Stimulated activated CD8-positive, alpha-beta memory T cell treated with anti-CD3 and anti-CD28 coated beads, Interleukin-7, amount 100 ng/mL, for 24 hours (primary cell): ENCODE data around the gene BABAM1.
"Not testable (repeated sequence)": the region's sequence is repeated elsewhere in the genome, so short reads cannot be mapped to it uniquely, and the experiment has no call there.

Experiments
- DNase-seq: peaks from one replicate; pipeline ENCODE4 v3.0.0-alpha.2; 2020; ENCODE audit warnings: low read depth

BABAM1 gene

DNA sequence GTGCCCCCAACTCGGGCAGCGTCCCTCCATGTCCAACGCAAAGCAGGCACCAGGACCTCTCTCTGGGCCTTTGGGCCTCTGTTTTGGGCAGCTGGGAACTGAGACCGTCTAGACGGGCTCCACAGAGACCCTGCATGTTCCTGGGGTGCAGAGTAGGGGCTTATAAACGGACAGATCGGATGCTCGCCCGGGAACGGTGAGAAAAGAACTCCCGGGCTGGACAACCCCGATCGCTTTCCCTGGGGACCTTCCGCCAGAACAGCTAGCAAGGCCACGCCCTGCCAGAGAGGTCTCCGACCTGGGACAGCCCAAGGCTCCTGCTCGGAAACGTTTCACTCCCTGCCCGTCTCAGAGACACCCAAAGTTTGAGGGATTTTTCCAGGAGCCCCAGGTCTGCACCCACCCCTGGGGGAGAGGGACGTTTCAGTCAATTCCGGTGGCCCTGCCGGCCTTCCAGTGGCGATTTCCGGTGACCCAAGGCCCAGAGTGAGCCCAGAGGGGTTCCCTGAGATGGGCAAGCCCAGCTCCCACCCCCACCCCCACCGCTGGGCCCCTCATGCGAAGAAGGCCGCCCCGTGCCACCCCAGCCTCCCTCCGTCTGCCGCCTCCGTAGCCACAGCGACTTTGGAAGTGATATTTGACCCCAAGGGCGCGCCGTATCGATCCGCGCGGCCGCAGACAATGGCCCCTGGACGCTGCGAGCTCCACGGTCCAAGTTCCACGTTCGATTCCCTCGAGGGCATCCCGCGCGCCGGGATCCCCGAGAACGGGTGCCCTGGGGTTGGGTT lies 23.2 kb upstream of the BABAM1 start:
- DNase-seq = no peak

DNA sequence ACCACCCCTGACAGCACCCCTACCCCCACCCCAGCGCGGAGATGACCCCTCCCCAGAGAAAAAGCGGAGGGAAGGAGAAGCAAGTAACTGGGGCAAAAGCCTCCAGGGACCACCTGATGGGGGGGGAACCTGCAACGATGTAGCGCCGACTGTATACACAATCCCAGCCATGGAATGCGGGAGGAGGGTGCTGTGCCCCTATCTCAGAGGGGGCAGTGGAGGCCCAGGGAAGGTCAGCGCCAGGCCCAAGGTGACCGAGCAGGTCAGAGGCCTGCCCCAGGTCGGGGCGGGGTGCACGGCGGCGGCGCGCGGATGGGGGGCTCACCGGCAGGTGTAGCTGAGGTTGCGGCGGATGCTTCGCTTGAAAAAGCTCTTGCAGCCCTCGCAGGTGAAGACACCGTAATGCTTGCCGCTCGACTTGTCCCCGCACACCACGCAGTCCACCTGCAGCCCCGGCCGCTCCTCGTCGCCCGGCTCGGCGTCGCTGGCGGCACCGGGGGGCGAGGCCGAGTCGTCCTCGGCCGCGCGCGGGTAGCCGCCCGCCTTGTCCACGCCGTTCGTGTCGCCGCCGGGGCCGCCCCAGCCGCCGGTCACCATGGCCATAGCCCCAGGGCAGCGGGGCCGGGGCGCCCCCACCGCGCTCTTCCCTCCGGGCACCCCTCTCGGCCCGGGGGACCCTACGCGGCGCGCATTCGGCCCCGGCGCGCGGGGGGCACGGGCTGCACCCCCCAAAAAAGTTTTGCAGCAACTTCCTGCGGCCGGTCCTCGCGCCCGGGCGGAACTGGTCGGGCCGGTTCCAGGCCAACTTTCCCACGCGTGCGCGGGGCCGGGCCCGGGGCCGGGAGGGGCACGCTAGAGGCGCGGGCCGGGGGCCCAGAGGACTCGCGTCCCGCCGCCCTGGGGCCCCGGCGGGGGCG lies 22.4 kb upstream of the BABAM1 start:
- DNase-seq = no peak

DNA sequence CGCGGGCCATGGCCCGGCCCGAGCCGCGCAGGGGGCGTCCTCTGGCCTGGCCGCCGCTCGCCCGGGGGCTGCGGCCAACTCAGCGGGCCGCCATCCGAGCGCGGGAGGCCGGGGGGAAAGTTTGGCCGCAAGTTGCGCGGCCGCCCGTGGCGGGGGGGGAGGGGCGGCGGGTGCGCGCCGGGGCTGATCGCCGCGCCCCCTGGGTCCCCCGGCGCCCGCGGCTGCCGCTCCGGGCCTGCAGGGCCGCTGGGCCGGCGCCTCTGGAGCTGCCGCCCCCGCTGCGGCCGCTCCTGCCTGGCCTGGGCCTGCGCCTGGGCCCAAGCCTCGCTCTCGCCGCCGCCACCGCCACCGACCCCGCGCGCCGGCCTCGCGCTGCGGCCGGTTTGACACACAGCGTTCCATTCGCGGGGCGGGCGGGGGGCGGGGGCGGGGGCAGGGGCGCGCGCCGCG lies 21.7 kb upstream of the BABAM1 start, which contains the start of gene NR2F6:
Gene NR2F6, minus strand, starts transcription at position 385 of the 450 bp plus-strand sequence. CDS start 699 bp downstream, outside the sequence.
- no peak for DNase-seq

DNA sequence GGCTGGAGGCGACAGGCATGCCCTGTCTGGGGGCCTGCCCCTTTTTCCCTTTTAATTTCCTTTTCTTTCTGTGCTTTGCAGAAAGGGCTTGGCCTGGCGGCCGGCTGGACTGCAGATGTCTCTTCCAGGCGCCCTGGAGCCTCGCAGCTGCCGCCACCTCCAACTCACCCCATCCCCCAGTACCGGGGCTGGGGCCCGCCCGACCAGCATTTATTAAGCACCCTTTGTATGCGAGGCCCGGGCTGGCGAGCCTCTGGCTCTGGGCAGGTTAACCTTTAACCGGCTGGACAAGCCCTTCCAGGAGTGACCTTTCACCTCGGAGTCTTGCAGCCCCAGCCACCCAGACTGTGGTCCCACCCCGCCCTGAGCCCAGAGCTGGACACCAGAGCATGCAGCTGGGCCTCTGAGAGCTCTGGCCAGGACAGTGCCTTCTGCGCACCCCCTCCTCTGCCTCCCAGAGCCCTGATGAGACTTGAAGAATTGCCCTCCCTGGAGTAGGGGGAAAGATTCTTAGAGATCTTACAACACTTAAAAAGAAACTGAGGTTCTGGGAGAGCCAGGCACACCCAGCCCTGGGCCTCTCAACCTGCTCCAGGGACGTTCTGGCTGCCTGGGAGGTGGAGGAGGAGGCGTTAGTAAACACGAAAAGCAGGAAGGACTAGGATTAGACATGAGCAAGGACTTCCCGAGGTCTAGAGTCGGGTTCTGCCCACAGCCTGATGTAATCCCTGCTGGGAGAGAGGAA lies 20.4 kb upstream of the BABAM1 start:
- DNase-seq = no peak

DNA sequence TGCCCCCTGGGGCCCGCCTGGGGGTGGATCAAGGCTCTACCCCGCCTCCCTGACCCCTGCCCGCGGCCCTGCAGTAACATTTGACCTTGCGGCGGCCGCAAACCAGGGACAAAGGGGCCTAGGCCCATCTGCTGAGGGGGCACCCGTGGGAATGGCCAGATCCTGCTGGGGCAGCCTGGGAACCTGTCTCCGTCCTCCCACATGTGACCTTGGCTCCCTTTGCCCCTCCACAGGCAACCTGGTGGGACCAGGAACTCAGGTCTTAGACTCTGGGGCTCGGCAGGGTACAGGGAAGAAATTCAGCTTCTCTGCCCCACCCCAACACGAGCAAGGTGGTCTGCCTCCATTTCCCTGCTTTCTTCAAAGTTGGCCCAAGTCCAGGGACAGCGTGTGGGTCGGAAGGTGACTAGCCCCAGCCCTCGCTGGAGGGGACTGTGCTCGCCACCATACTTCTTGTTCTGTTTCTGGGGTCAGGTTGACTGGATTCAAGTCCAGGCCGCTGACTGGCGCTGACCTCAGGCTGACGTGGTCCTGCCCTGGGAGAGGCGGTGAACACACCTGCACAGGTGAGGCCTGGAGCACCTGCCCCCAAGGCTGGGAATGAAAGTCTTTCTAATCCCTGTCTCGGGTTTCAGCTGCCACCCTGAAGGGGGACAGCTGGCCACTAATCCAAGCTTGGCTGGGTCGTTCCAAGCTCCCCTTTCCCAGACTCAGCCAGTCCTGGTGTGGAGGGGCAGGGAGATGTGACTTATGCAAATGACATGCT lies 19.0 kb upstream of the BABAM1 start:
- DNase-seq = no peak

DNA sequence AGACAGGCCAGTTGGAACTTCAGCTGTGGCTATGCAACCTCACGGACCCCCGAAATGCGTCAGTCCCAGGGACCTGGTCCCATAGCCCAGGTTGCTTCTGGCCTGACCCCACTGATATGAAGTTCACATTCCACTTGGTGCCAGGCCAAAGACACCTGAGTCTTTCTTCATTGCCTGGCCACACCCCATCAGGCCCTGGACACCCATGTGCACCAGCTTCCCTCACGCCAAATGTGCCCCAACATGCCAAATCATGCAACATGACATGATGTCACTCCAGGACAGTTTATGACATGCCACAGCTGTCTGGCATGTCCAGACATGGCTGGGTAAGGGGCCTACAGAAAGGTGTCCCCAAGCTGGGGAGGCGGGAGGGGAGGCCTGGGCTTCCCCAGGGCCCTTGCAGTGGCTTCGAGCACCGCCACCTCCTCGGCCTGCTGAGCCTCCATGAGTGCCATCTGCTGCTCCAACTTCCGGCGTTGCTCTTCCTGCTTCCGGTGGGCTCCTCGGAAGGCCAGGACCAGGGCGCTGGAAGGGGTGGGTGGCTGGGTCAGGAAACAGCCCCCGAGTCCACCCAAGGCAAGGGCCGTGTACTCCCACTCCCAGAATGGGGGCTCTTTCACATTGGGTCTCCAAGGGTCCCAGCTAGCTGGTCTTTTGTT lies 17.2 kb upstream of the BABAM1 start:
- no peak for DNase-seq

DNA sequence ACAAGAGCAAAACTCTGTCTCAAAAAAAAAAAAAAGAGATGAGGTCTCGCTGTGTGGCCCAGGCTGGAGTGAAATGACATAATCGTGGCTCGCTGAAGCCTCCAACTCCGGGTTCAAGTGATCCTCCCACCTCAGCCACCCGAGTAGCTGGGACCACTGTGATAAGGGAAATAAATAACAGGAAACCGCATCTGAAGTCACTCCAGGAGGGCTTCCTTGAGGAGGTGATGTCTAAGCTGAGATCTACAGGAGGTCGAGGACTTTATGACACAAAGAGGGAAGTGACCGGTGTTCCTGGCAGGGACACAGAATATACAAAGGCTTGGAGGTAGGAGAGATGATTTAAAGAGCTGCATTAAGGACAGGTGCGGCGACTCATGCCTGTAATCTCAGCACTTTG lies 12.6 kb upstream of the BABAM1 start:
- no peak for DNase-seq

DNA sequence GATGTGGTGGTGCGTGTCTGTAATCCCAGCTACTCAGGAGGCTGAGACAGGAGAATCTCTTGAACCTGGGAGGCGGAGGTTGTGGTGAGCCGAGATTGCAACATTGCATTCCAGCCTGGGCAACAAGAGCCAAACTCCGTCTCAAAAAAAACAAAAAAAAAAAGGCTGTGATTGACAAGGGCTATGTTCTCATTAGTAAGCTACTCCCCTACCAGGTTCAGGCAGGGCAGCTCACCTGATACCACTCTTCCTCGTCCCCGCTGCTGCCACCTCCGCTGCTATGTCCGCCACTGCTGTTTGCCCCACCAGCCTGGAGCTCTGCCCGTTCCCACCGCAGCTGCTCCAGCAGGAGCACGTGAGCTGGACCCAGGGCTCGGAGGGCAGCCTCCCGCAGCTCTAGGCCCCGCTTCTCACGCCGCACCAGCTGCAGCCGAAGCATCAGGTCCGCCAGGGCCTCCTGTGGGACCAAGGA lies 12.1 kb upstream of the BABAM1 start:
- no peak for DNase-seq

DNA sequence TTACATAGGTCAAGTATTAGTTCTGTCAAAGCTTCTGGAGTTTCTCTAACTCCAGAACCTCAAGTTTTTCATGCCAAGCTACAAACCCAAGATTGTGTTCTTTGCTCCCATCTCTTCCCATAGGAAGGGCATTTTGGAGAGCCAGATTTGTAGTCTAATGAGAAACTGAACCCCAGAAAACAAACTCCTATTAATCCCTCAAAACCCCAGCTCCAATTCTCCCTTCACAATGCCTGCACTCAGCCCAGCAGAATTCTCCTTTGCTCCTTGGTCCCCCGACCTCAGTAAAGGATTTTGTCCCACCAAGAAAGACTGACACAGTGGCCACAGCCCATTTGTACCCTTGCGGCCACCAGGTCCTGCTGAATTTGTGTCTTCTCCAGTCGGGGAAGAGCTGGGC lies 11.1 kb upstream of the BABAM1 start:
- no peak for DNase-seq

DNA sequence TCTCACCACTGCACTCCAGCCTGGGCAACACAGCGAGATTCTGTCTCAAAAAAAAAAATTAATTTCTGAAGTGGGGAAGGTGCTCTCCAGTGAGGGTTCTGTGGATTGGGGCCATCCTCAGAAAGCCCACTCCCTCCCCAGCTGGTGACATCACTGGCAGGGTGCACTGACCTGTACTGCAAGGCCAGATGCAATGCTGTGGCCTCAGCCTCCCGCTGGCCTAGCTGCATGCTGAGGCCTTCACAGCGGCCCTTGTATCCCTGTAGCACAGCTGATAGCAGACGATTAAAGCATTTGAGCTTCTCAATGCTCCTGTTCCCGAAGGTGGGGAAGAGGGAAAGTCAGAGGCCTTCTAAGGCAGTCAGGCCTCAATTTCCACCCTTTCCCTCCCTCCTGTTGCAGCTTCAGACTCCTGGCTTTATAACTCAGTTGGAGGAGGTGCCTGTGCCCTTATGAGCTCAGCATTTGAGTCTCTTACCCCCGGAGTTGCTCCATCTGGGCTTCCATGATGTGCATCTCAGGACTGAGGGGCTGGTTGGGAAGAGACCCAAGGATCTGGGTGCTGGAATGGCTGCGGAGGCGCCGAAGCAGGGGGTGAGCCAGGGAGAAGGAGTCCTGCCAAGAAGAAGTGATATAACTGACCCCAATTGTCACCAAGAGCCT lies 8.0 kb upstream of the BABAM1 start:
- DNase-seq = no peak

DNA sequence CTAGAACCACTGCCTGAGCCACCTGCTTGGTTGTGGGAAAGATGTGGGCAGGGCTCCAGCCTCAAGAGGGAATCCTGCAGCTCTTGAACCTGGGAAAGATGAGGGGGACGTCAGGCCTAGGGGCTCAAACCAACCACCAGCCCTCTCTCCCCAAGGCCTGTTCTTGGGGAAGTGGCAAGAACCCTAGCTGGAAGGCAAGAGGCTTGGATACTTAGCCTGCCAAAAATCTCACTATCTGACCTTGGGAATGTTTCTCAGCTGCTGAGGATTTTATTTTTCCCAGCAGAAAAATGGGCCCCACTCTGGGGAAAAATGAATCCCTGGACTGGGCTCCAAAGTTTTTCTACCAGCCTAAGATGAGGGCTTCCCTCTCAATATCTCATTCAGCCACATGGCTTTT lies 7.3 kb upstream of the BABAM1 start:
- DNase-seq = no peak

DNA sequence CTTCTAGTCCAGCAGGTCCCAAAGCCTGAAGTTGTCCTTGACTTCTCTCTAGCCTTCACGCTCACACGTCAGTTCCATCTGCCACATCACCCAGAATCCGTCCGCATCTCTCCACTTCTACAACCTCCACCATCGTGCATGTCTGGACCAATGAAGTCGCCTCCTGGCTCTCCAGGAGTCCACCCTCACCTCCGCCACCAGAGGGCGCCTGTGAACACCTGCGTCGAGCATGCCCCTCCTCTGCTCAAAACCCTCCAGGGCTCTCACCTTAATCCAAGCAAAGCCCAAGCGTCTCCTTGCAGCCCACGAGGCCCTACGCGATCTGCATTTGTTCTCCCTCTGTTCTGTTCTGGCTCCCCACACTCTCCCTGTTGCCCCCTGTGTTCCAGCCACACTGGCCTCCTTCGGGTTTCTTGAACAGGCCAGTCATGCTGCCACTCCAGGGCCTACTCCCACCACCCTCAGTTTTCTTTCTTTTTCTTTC lies 6.4 kb upstream of the BABAM1 start:
- peak; percentile 88 for DNase-seq

DNA sequence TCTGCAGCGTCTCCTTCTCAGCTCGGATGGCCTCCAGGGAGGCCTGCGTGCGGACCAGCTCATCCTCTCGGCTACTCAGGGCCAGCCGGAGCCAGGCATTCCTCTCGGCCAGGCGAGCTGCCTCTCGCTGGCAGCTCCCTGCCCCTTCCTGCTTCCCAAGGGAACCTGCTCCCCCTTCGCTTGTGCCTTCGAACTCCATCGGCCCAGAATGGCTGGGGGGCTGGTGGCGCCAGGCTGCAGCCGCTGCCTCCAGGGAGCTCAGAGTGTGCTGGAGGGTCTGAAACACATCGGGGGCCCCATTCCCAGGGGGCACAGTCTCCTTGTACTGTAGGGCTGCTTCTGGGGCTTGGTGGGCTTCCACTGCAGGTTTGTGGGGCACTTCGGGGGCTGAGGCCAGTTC lies 4.7 kb upstream of the BABAM1 start:
- no peak for DNase-seq

DNA sequence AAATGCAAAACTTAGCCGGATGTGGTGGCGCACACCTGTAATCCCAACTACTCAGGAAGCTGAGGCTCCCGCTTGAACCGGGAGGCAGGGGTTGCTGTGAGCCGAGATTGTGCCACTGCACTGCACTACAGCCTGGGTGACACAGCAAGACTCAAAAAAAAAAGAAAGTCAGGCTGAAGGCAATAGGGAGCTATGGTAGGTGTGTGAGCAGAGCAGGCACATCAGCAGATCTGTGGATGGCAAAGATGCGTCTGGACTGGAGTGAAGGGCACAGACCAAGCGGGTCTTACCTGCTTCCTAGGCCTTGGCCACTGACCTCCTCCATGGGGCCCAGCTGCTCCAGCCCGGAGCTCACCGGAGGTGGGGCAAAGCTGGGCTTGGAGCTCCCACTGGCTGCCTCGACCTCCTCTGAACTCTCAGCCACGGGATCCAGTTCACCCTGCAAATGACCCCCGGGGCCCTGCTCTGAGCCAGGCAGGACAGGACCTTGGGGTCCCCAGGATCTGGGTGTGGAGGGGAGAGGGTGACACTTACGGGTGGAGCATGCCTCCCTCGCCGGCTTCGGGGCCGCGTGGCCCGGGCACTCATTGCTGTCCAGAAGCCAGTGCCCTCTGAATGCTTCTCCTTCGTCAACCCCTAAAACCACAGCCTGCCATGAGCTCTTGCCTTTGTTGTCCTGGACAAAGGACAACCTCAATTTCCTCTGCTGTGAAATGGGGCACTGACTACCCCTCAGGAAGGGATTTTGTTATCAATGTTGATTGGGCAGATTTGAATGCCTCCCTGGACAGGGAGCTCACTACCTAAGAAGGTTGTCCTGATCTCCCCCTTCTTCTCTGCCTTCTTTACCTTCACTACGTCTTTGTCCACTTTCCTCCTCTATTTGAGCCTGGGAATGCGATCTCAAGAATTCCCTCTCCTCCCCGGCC lies 3.3 kb upstream of the BABAM1 start:
- no peak for DNase-seq

DNA sequence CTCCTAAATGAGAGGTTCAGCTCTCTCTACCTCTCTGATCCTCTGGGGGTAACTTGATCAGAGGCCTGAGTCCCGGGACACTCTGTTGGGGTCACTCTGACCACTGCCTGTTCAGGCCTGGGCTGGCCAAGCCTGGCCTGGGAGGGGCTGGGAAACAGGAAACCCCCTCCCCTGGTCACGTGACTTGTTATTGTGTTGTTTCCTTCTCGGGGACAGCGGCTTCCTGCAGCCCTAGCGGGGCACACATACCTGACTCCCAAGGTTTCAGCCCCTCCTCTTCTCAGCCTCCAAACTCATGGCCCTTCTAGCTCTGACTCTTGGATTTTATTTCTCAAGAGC lies 2.6 kb upstream of the BABAM1 start, which contains the start of gene USHBP1:
Gene USHBP1, minus strand, starts transcription at position 105 of the 339 bp plus-strand sequence. CDS start 446 bp downstream, outside the sequence.
- no peak for DNase-seq

DNA sequence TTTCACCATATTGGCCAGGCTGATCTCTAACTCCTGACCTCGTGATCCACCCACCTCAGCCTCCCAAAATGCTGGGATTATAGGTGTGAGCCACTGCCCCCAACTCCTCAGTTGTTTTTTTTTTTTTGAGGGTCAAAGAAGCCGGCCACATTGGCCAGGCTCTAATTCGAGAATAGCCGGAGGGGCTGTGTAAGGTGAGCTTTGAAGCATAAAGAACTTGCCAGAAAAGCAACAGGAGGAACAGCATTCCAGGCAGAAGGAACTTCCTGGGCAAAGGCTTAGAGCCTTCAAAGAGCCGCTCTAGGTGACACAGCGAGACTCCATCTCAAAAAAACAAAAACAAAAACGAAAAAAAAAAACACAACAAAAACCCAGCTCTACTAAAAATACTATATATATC lies 1.2 kb upstream of the BABAM1 start:
- DNase-seq = no peak

DNA sequence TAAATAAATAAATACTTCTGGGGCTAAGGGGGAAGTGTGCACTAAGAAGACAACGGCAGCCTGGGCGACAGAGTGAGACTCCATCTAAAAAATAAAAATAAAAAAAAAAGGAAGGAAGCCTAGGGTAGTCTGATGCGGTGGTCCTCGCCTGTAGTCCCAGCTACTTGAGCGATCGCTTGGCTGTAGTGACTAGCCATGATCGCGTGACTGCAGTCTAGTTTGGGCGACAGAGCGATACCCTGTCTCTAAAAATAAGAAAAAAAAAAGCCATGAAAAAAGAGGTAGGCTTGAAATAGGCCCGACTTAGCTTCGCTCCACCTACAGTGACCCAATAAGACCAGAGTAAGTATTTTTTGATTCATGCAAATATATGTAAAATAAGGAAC lies 661 bp upstream of the BABAM1 start:
- DNase-seq = no peak

DNA sequence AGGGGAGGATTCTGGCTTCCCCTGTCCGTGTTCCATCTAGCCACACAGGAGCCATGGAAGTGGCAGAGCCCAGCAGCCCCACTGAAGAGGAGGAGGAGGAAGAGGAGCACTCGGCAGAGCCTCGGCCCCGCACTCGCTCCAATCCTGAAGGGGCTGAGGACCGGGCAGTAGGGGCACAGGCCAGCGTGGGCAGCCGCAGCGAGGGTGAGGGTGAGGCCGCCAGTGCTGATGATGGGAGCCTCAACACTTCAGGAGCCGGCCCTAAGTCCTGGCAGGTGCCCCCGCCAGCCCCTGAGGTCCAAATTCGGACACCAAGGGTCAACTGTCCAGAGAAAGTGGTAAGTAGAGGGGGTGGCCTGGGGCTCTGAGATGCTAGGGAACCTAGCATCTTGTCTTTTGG lies 1.5 kb downstream of the BABAM1 start:
- no peak for DNase-seq

DNA sequence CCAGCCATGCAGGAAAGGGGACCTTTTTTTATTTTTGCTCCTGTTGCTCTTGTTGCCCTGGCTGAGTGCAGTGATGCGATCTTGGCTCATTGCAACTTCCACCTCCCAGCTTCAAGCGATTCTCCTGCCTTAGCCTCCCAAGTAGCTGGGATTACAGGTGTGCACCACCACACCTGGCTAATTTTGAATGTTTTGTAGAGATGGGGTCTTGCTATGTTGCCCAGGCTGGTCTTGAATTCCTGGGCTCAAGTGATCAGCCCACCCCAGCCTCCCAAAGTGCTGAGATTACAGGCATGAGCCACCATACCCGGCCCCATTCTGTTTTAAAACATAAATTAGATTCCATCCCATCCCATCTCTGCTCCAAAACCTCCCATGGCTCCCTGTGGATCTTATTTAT lies 7.6 kb downstream of the BABAM1 start:
- not testable (repeated sequence) for DNase-seq
